NT2/D1 (cell line): ENCODE results near the gene TSSC4.

Source experiments
- SUZ12 ChIP-seq: IDR thresholded peaks from 2 replicates; pipeline ENCODE4 v1.6.1; 2011; ENCODE audit not compliant: insufficient read length, insufficient read depth; ENCODE audit errors: extremely low read depth
- YY1 ChIP-seq: IDR thresholded peaks from 2 replicates; pipeline ENCODE4 v1.6.1; 2011; ENCODE audit not compliant: insufficient read length, insufficient read depth
- ZNF274 ChIP-seq: IDR thresholded peaks from 2 replicates; pipeline ENCODE4 v1.6.1; 2011; ENCODE audit warnings: mild to moderate bottlenecking, low read depth, low read length

DNA sequence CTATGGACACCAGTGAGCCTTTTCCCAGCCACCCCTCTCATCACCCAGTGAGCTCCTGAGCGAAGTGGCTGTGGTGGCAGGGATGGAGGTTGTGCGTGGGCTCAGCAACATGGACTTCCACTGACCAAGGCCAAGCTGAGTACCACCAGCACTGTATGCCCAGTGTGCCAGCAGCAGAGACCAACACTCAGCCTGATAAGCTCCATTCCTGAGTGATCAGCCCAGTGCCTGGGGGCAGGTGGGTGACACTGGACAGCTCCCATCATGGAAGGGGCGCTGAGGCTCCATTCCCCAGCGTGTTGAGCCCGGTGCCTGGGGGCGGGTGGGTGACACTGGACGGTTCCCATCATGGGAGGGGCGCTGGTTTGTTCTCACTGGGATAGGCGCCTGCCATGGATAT, 41.0 kb upstream of the TSSC4 start:
- no peak for TF ChIP-seq YY1
- TF ChIP-seq ZNF274 = no peak
- no peak for TF ChIP-seq SUZ12
